OCI-LY7 (cell line): ENCODE measurements around the gene MPHOSPH8. TPM values are rescaled to one million over a fixed set of nuclear protein-coding genes. Genes with fewer than 3 reads are reported as not detected.

ENCODE experiments used
- BruUV-seq: library from RNA; stranded (reverse); fragments of 400-500 nt; replicated peaks from 2 replicates; lab custom pipeline; 2021; lab: Mats Ljungman, UMichigan
- CTCF ChIA-PET: fragments of 300-600 bp; sonication (Branson Sonifier 250); formaldehyde crosslinking; loops from one replicate; lab custom pipeline; 2022; ENCODE audit warnings: antibody characterized with exemption; ENCODE audit not compliant: unreplicated experiment; lab: Charles Lee
- POLR2A ChIA-PET: fragments of 300-600 bp; sonication (Branson Sonifier 250); formaldehyde crosslinking; loops from one replicate; lab custom pipeline; 2022; ENCODE audit warnings: antibody characterized with exemption; lab: Charles Lee
- DNase-seq: peaks from one replicate; pipeline ENCODE4 v3.0.0-alpha.2; 2015; ENCODE audit warnings: low spot score
- H2AFZ ChIP-seq: fragments of 200-600 bp; sonication (generic), shearing (Covaris generic); 2 replicates; pipeline ENCODE4 v1.6.1; 2014; ENCODE audit warnings: mild to moderate bottlenecking, antibody characterized with exemption, low read length, moderate library complexity
- H3K27ac ChIP-seq: fragments of 200-600 bp; sonication (generic); 2 replicates; pipeline ENCODE4 v1.5.1; 2014; ENCODE audit warnings: mixed run types, low read depth, mild to moderate bottlenecking, moderate library complexity, low read length, inconsistent platforms; ENCODE audit not compliant: poor library complexity, severe bottlenecking
- H3K36me3 ChIP-seq: fragments of 200-600 bp; sonication (generic); 2 replicates; pipeline ENCODE4 v1.6.1; 2014; ENCODE audit warnings: mild to moderate bottlenecking, antibody characterized with exemption, low read length, moderate library complexity, mixed read lengths; ENCODE audit not compliant: insufficient read depth
- H3K4me1 ChIP-seq: fragments of 200-600 bp; sonication (generic); 2 replicates; pipeline ENCODE4 v1.5.1; 2014; ENCODE audit warnings: mild to moderate bottlenecking, low read length; ENCODE audit not compliant: insufficient read depth, poor library complexity, severe bottlenecking
- H3K4me2 ChIP-seq: fragments of 200-600 bp; sonication (generic); 2 replicates; pipeline ENCODE4 v1.6.1; 2014; ENCODE audit warnings: mild to moderate bottlenecking, low read length
- H3K4me3 ChIP-seq: fragments of 200-600 bp; sonication (generic); 2 replicates; pipeline ENCODE4 v1.5.1; 2014; ENCODE audit warnings: mild to moderate bottlenecking, low read depth, low read length; ENCODE audit not compliant: poor library complexity, severe bottlenecking
- H3K79me2 ChIP-seq: fragments of 200-600 bp; sonication (generic); 2 replicates; pipeline ENCODE4 v1.6.1; 2016; ENCODE audit warnings: low read depth, mild to moderate bottlenecking, low read length, moderate library complexity, mixed read lengths; ENCODE audit not compliant: insufficient read depth
- H3K9me2 ChIP-seq: fragments of 200-600 bp; sonication (generic); 2 replicates; pipeline ENCODE4 v1.6.1; 2016; ENCODE audit warnings: mild to moderate bottlenecking, low read length, mixed read lengths; ENCODE audit not compliant: insufficient read depth
- H3K9me3 ChIP-seq: fragments of 200-600 bp; sonication (generic); 2 replicates; pipeline ENCODE4 v1.6.1; 2014; ENCODE audit warnings: mild to moderate bottlenecking, mixed run types, low read length, mixed read lengths
- H4K20me1 ChIP-seq: fragments of 200-600 bp; sonication (generic); 2 replicates; pipeline ENCODE4 v1.6.1; 2014; ENCODE audit warnings: mild to moderate bottlenecking, antibody characterized with exemption, low read length, moderate library complexity, mixed read lengths; ENCODE audit not compliant: insufficient read depth
- CTCF ChIP-seq: fragments of 200-600 bp; sonication (generic); conservative IDR thresholded peaks from 2 replicates; pipeline ENCODE4 v1.5.1; 2014; ENCODE audit warnings: mild to moderate bottlenecking, antibody characterized with exemption, low read length, moderate library complexity, mixed read lengths
- EZH2phosphoT487 ChIP-seq: fragments of 200-600 bp; sonication (generic); IDR thresholded peaks from 2 replicates; pipeline ENCODE4 v1.6.1; 2018; ENCODE audit warnings: low read depth, borderline replicate concordance, mild to moderate bottlenecking, mixed run types, antibody characterized with exemption, low read length, moderate library complexity, mixed read lengths
- intact Hi-C: fragments of 100-400 bp; cut with micrococcal nuclease; formaldehyde crosslinking; loops from one replicate; pipeline ENCODE4 v1.10.0; 2022; ENCODE audit not compliant: unreplicated experiment
- total RNA-seq, 2 experiments: library from RNA; depleted of rRNA in 1 of 2; stranded (reverse); fragments of >200 nt in 1 of 2; shearing (Covaris generic) in 1 of 2; gene quantifications; 2 replicates each; pipeline ENCODE4 v1.2.3, GENCODE V29; 2014 to 2022

MPHOSPH8 gene
- total RNA-seq, 2 experiments from 2014 or later: 12.8 to 31.1 TPM

- intact Hi-C loops: no loop called here
- Histone ChIP-seq H2AFZ (no peak overlapping the region), H3K9me3 (no peaks in the 10 kb centered on the region), H3K79me2 (no peaks in the 10 kb centered on the region), H3K4me2 (no peak overlapping the region), H3K4me3 (no peak overlapping the region), H3K4me1 (no peaks in the 10 kb centered on the region), H3K27ac (no peak overlapping the region), H3K36me3 (peaks cover 93% of the 10 kb centered on the region), H4K20me1 (no peaks in the 10 kb centered on the region), H3K9me2 (no peaks in the 10 kb centered on the region)
- ChIA-PET POLR2A (interaction anchor here (0.8 kb wide), 1 partner anchor 164 kb away, joined by 3 read pairs; no protein-coding TSS in a partner anchor), CTCF (no interaction called here)
- BruUV-seq: no TSS peak
- DNase-seq: no peak
- TF ChIP-seq CTCF: no peak
- TF ChIP-seq EZH2phosphoT487: no peak
Observed at GRCh38 chr13:19668778-19669177, 35.3 kb downstream of the MPHOSPH8 start.

- no peaks in the 10 kb centered on the region for H3K4me1 ChIP-seq
- no peak overlapping the region for H3K27ac ChIP-seq
- no peak for TF ChIP-seq CTCF
- no peak for TF ChIP-seq EZH2phosphoT487
- intact Hi-C loops: no loop called here
- H4K20me1 ChIP-seq: no peaks in the 10 kb centered on the region
- H3K4me3 ChIP-seq: no peak overlapping the region
- H2AFZ ChIP-seq: no peak overlapping the region
- peaks cover 93% of the 10 kb centered on the region for H3K36me3 ChIP-seq
- no TSS peak for BruUV-seq
- POLR2A ChIA-PET: no interaction called here
- no peaks in the 10 kb centered on the region for H3K9me3 ChIP-seq
- no peak for DNase-seq
- no peaks in the 10 kb centered on the region for H3K79me2 ChIP-seq
- H3K9me2 ChIP-seq: no peaks in the 10 kb centered on the region
- H3K4me2 ChIP-seq: no peak overlapping the region
- CTCF ChIA-PET: no interaction called here
Observed at GRCh38 chr13:19670147-19670546, 36.7 kb downstream of the MPHOSPH8 start.

- H3K36me3 ChIP-seq: peaks cover 94% of the 10 kb centered on the region
- BruUV-seq: TSS peak; percentile 48
Observed at GRCh38 chr13:19672990-19673389, 39.5 kb downstream of the MPHOSPH8 start.

More at GRCh38 chr13:19672990-19673389, 39.5 kb downstream of the MPHOSPH8 start:
- no peak for DNase-seq
- Histone ChIP-seq H4K20me1 (0 out of 2 replicates have a peak, but pooled peaks cover 8% of the 10 kb centered on the region), H3K27ac (no peak overlapping the region), H3K4me3 (no peak overlapping the region), H3K9me3 (no peaks in the 10 kb centered on the region), H3K9me2 (no peaks in the 10 kb centered on the region), H3K4me1 (no peaks in the 10 kb centered on the region), H3K79me2 (no peaks in the 10 kb centered on the region), H3K4me2 (no peak overlapping the region), H2AFZ (no peak overlapping the region)
- POLR2A ChIA-PET: interaction anchor here (0.7 kb wide), 1 partner anchor 49 kb away, joined by 4 read pairs; no protein-coding TSS in a partner anchor
- intact Hi-C loops: no loop called here
- TF ChIP-seq CTCF (no peak), EZH2phosphoT487 (no peak)
- CTCF ChIA-PET: no interaction called here
